Progenitor cell of endocrine pancreas (in vitro differentiated cells): ENCODE measurements around the gene TEX22. TPM values are rescaled to one million over a fixed set of nuclear protein-coding genes. Genes with fewer than 3 reads are reported as not detected.

Experiments used
- DNase-seq: peaks from one replicate; pipeline ENCODE4 v3.0.0; 2021; ENCODE audit warnings: low spot score; ENCODE audit not compliant: unreplicated experiment
- H3K27ac Mint-ChIP-seq: 2 replicates; pipeline ENCODE4 v1.8.0; 2021; ENCODE audit warnings: mild to moderate bottlenecking, moderate library complexity, mixed read lengths
- H3K27me3 Mint-ChIP-seq: 2 replicates; pipeline ENCODE4 v1.8.0; 2021; ENCODE audit warnings: mixed read lengths
- H3K36me3 Mint-ChIP-seq: 2 replicates; pipeline ENCODE4 v1.8.0; 2022; ENCODE audit warnings: mixed read lengths; ENCODE audit not compliant: insufficient read depth
- H3K4me1 Mint-ChIP-seq: 2 replicates; pipeline ENCODE4 v1.8.0; 2021; ENCODE audit warnings: low read depth, mixed read lengths
- H3K4me3 Mint-ChIP-seq: 2 replicates; pipeline ENCODE4 v1.8.0; 2021; ENCODE audit warnings: low read depth, mild to moderate bottlenecking, moderate library complexity, mixed read lengths
- H3K9me3 Mint-ChIP-seq: 2 replicates; pipeline ENCODE4 v1.8.0; 2021; ENCODE audit warnings: low read depth, mixed read lengths
- CTCF ChIP-seq: fragments of 200-600 bp; sonication (generic); IDR thresholded peaks from one replicate; pipeline ENCODE4 v1.5.0; 2021; ENCODE audit warnings: antibody characterized with exemption, mild to moderate bottlenecking; ENCODE audit not compliant: unreplicated experiment
- long read RNA-seq: library from polyadenylated mRNA; unstranded; transcript quantifications from one replicate; pipeline ENCODE4 v2.0.0, GENCODE V29; 2020
- total RNA-seq: library from RNA; stranded (reverse); gene quantifications from 2 replicates; pipeline ENCODE4 v1.2.1, GENCODE V29; 2021

The TEX22 gene
- 2.4 and 3.5 TPM in 2 replicates for total RNA-seq
- long read RNA-seq, partial matches to known transcripts, result 0 of 1 reads
- long read RNA-seq, other reads (novel, unspliced or antisense), result 1 of 1 reads

GRCh38 chr14:105398044-105398725 is at the start of gene TEX22:
Gene TEX22, plus strand, starts transcription at chr14:105398538. Its CDS starts 803 bp downstream, at chr14:105399341.
- Mint-ChIP-seq H3K27ac (peak within 1 kb of the TSS; percentile 93), H3K27me3 (no peaks in the 10 kb centered on the region), H3K9me3 (peaks cover 17% of the 10 kb centered on the region), H3K36me3 (peaks cover 27% of the 10 kb centered on the region), H3K4me1 (peaks cover 2% of the 10 kb centered on the region), H3K4me3 (peak within 1 kb of the TSS; percentile 78)
- peak; percentile 42 for TF ChIP-seq CTCF
- peak; percentile 86 for DNase-seq

GRCh38 chr14:105348945-105349699 is 49.2 kb upstream of the TEX22 start:
- peaks cover 2% of the 10 kb centered on the region for H3K4me1 Mint-ChIP-seq
- no peak for DNase-seq
- no peaks in the 10 kb centered on the region for H3K27me3 Mint-ChIP-seq
- peaks cover 5% of the 10 kb centered on the region for H3K9me3 Mint-ChIP-seq
- H3K36me3 Mint-ChIP-seq, result peaks cover 10% of the 10 kb centered on the region
- no peak for TF ChIP-seq CTCF
- H3K27ac Mint-ChIP-seq, result no peak overlapping the region
- no peak overlapping the region for H3K4me3 Mint-ChIP-seq

GRCh38 chr14:105349992-105350391 is 48.3 kb upstream of the TEX22 start:
- H3K27ac Mint-ChIP-seq, result no peak overlapping the region
- peaks cover 8% of the 10 kb centered on the region for H3K36me3 Mint-ChIP-seq
- H3K27me3 Mint-ChIP-seq, result no peaks in the 10 kb centered on the region
- no peak overlapping the region for H3K4me3 Mint-ChIP-seq
- peaks cover 5% of the 10 kb centered on the region for H3K9me3 Mint-ChIP-seq
- peaks cover 2% of the 10 kb centered on the region for H3K4me1 Mint-ChIP-seq
- DNase-seq, result no peak
- no peak for TF ChIP-seq CTCF

GRCh38 chr14:105350450-105351244 is 47.7 kb upstream of the TEX22 start:
- no peak overlapping the region for H3K4me3 Mint-ChIP-seq
- H3K9me3 Mint-ChIP-seq, result peaks cover 2% of the 10 kb centered on the region
- no peak for DNase-seq
- no peak for TF ChIP-seq CTCF
- no peaks in the 10 kb centered on the region for H3K27me3 Mint-ChIP-seq
- peaks cover 2% of the 10 kb centered on the region for H3K4me1 Mint-ChIP-seq
- H3K27ac Mint-ChIP-seq, result no peak overlapping the region
- H3K36me3 Mint-ChIP-seq, result peaks cover 5% of the 10 kb centered on the region

GRCh38 chr14:105351410-105351809 is 46.9 kb upstream of the TEX22 start:
- peak overlapping the region; percentile 45 for H3K27ac Mint-ChIP-seq
- H3K36me3 Mint-ChIP-seq, result peaks cover 1% of the 10 kb centered on the region
- no peak for TF ChIP-seq CTCF
- H3K9me3 Mint-ChIP-seq, result no peaks in the 10 kb centered on the region
- no peaks in the 10 kb centered on the region for H3K27me3 Mint-ChIP-seq
- H3K4me3 Mint-ChIP-seq, result no peak overlapping the region
- DNase-seq, result no peak
- peaks cover 2% of the 10 kb centered on the region for H3K4me1 Mint-ChIP-seq
